ENCODE results near the gene GIMAP8. TPM values are rescaled to one million over a fixed set of nuclear protein-coding genes. Genes with fewer than 3 reads are reported as not detected.

Gene GIMAP8
- total RNA-seq, 1 donor from 2014 or later, result 28.3 TPM

- no peak for TF ChIP-seq CTCF (IDR thresholded peaks at IDR 0.05)
- Histone ChIP-seq H3K27ac (no peak overlapping the region), H3K9me3 (no peaks in the 10 kb centered on the region), H3K27me3 (no peaks in the 10 kb centered on the region), H3K4me3 (no peak overlapping the region), H3K4me1 (no peaks in the 10 kb centered on the region), H3K36me3 (no peaks in the 10 kb centered on the region)
- no peak for DNase-seq (ENCODE audit: low spot score in 2 of 2)
- intact Hi-C loops (cut with DNase I), result no loop called here
Measured at GRCh38 chr7:150507947-150508602, 57.6 kb downstream of the GIMAP8 start.

- Histone ChIP-seq H3K27ac (no peak overlapping the region), H3K4me1 (no peaks in the 10 kb centered on the region), H3K9me3 (no peaks in the 10 kb centered on the region), H3K4me3 (no peak overlapping the region), H3K36me3 (no peaks in the 10 kb centered on the region), H3K27me3 (no peaks in the 10 kb centered on the region)
- no peak for TF ChIP-seq CTCF (IDR thresholded peaks at IDR 0.05)
- intact Hi-C loops (cut with DNase I), result no loop called here
- DNase-seq (ENCODE audit: low spot score in 2 of 2), result no peak
Measured at GRCh38 chr7:150511048-150511447, 60.6 kb downstream of the GIMAP8 start.

GRCh38 chr7:150513758-150514157 lies 63.3 kb downstream of the GIMAP8 start:
- intact Hi-C loops (cut with DNase I), result no loop called here
- H3K4me3 ChIP-seq, result no peak overlapping the region
- H3K27me3 ChIP-seq, result no peaks in the 10 kb centered on the region
- H3K27ac ChIP-seq, result peak overlapping the region in 1 of 2 donors; percentile 6
- TF ChIP-seq CTCF (IDR thresholded peaks at IDR 0.05), result no peak
- H3K36me3 ChIP-seq, result no peaks in the 10 kb centered on the region
- DNase-seq (ENCODE audit: low spot score in 2 of 2), result no peak
- H3K4me1 ChIP-seq, result no peaks in the 10 kb centered on the region
- no peaks in the 10 kb centered on the region for H3K9me3 ChIP-seq

- Histone ChIP-seq H3K4me1 (no peaks in the 10 kb centered on the region), H3K27me3 (no peaks in the 10 kb centered on the region), H3K27ac (peak within 1 kb of the TSS; percentile 6), H3K36me3 (no peaks in the 10 kb centered on the region), H3K4me3 (peak within 1 kb of the TSS; percentile 36 to 58), H3K9me3 (no peaks in the 10 kb centered on the region)
- DNase-seq (ENCODE audit: low spot score in 2 of 2), result no peak
- TF ChIP-seq CTCF (IDR thresholded peaks at IDR 0.05), result no peak
- intact Hi-C loops (cut with DNase I), result no loop called here
Measured at GRCh38 chr7:150514748-150515222, 64.4 kb downstream of the GIMAP8 start, which contains the start of gene GIMAP7. Gene GIMAP7, plus strand, starts transcription at chr7:150514872. Its CDS starts 5,103 bp downstream, at chr7:150519975.

- intact Hi-C loops (cut with DNase I), result no loop called here
- peak overlapping the region; percentile 6 to 7 for H3K27ac ChIP-seq
- peak overlapping the region; percentile 36 to 58 for H3K4me3 ChIP-seq
- DNase-seq (ENCODE audit: low spot score in 2 of 2), result no peak
- H3K36me3 ChIP-seq, result no peaks in the 10 kb centered on the region
- H3K27me3 ChIP-seq, result no peaks in the 10 kb centered on the region
- H3K9me3 ChIP-seq, result no peaks in the 10 kb centered on the region
- H3K4me1 ChIP-seq, result no peaks in the 10 kb centered on the region
- TF ChIP-seq CTCF (IDR thresholded peaks at IDR 0.05), result no peak
Measured at GRCh38 chr7:150515248-150516147, 65.1 kb downstream of the GIMAP8 start.
